HG02970 (cell line): ENCODE measurements around the gene CACNB3.
"Not testable (repeated sequence)": the region's sequence is repeated elsewhere in the genome, so short reads cannot be mapped to it uniquely, and the experiment has no call there.

Experiments
- ATAC-seq: cut with Tn5 transposase; IDR thresholded peaks from one replicate; pipeline ENCODE4 v1.9.1; 2021; ENCODE audit warnings: mild to moderate bottlenecking, moderate library complexity, moderate number of reproducible peaks; ENCODE audit not compliant: unreplicated experiment, low FRiP score

Gene CACNB3

GRCh38 chr12:48852734-48853688 lies 34.7 kb downstream of the CACNB3 start:
- ATAC-seq: peak; percentile 40

- ATAC-seq: no peak
Measured at GRCh38 chr12:48854488-48854887, 36.2 kb downstream of the CACNB3 start.

- not testable (repeated sequence) for ATAC-seq
Measured at GRCh38 chr12:48854932-48855331, 36.6 kb downstream of the CACNB3 start.

GRCh38 chr12:48856379-48856778 lies 38.1 kb downstream of the CACNB3 start:
- ATAC-seq: no peak

GRCh38 chr12:48857278-48857994 lies 39.1 kb downstream of the CACNB3 start:
- no peak for ATAC-seq

GRCh38 chr12:48858043-48858442 lies 39.7 kb downstream of the CACNB3 start:
- ATAC-seq: no peak

GRCh38 chr12:48859607-48860006 lies 41.3 kb downstream of the CACNB3 start:
- ATAC-seq: no peak

GRCh38 chr12:48860236-48860635 lies 41.9 kb downstream of the CACNB3 start:
- ATAC-seq: not testable (repeated sequence)

- ATAC-seq: no peak
Measured at GRCh38 chr12:48861111-48861510, 42.8 kb downstream of the CACNB3 start.

- ATAC-seq: no peak
Measured at GRCh38 chr12:48862760-48863159, 44.5 kb downstream of the CACNB3 start.

GRCh38 chr12:48863291-48863690 lies 45.0 kb downstream of the CACNB3 start:
- ATAC-seq: no peak

GRCh38 chr12:48865281-48866051 lies 47.2 kb downstream of the CACNB3 start, which contains the start of gene RND1:
TSS of gene RND1 (minus strand) at chr12:48865870. CDS start at chr12:48865767, 103 bp downstream.
- peak; percentile 95 for ATAC-seq

GRCh38 chr12:48866052-48866711 lies 47.9 kb downstream of the CACNB3 start:
- ATAC-seq: no peak

GRCh38 chr12:48868451-48868850 lies 50.2 kb downstream of the CACNB3 start:
- ATAC-seq: no peak

- no peak for ATAC-seq
Measured at GRCh38 chr12:48869191-48869590, 50.9 kb downstream of the CACNB3 start.

- no peak for ATAC-seq
Measured at GRCh38 chr12:48873096-48873495, 54.8 kb downstream of the CACNB3 start.

GRCh38 chr12:48873534-48873933 lies 55.2 kb downstream of the CACNB3 start:
- not testable (repeated sequence) for ATAC-seq

- no peak for ATAC-seq
Measured at GRCh38 chr12:48875944-48876515, 57.7 kb downstream of the CACNB3 start.
